ENCODE results near the gene CATSPER1. TPM values are rescaled to one million over a fixed set of nuclear protein-coding genes. Genes with fewer than 3 reads are reported as not detected.

The CATSPER1 gene
- total RNA-seq, 1 donor from 2014 or later = not detected

GRCh38 chr11:66008468-66009101, 17.7 kb downstream of the CATSPER1 start:
- H3K9me3 Mint-ChIP-seq (ENCODE audit: unreplicated experiment) = no peaks in the 10 kb centered on the region
- H3K4me3 Mint-ChIP-seq (ENCODE audit: unreplicated experiment) = no peak overlapping the region
- H3K36me3 Mint-ChIP-seq (ENCODE audit: low read depth, unreplicated experiment) = no peaks in the 10 kb centered on the region
- peaks cover 11% of the 10 kb centered on the region for H3K27me3 Mint-ChIP-seq (ENCODE audit: unreplicated experiment)
- no peak for DNase-seq (ENCODE audit: low spot score)
- H3K27ac Mint-ChIP-seq (ENCODE audit: unreplicated experiment) = no peak overlapping the region
- peaks cover 12% of the 10 kb centered on the region for H3K4me1 Mint-ChIP-seq (ENCODE audit: unreplicated experiment)
- no peak for TF ChIP-seq CTCF (IDR thresholded peaks at IDR 0.05; ENCODE audit: unreplicated experiment)

DNA sequence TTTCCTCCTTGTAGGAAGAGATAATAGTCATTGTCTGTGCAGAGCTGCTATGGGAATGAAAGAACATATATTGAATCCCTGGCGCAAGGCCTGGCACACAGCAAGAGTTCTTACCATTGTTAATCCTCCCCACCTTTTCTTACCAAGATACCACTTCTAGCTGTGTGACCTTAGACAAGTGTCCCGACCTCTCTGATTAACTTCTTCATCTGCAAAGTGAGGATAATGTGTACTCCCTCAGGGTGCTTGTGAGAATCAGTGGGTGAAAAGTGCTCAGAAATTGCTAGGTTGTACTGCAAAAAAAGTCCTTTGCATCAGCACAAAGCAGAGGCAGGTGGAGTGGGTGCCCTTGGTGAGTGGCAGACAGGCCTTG, 18.2 kb downstream of the CATSPER1 start:
- DNase-seq (ENCODE audit: low spot score) = no peak
- no peak overlapping the region for H3K27ac Mint-ChIP-seq (ENCODE audit: unreplicated experiment)
- TF ChIP-seq CTCF (IDR thresholded peaks at IDR 0.05; ENCODE audit: unreplicated experiment) = no peak
- peaks cover 15% of the 10 kb centered on the region for H3K27me3 Mint-ChIP-seq (ENCODE audit: unreplicated experiment)
- H3K4me1 Mint-ChIP-seq (ENCODE audit: unreplicated experiment) = peaks cover 17% of the 10 kb centered on the region
- H3K36me3 Mint-ChIP-seq (ENCODE audit: low read depth, unreplicated experiment) = no peaks in the 10 kb centered on the region
- H3K9me3 Mint-ChIP-seq (ENCODE audit: unreplicated experiment) = no peaks in the 10 kb centered on the region
- H3K4me3 Mint-ChIP-seq (ENCODE audit: unreplicated experiment) = no peak overlapping the region

DNA sequence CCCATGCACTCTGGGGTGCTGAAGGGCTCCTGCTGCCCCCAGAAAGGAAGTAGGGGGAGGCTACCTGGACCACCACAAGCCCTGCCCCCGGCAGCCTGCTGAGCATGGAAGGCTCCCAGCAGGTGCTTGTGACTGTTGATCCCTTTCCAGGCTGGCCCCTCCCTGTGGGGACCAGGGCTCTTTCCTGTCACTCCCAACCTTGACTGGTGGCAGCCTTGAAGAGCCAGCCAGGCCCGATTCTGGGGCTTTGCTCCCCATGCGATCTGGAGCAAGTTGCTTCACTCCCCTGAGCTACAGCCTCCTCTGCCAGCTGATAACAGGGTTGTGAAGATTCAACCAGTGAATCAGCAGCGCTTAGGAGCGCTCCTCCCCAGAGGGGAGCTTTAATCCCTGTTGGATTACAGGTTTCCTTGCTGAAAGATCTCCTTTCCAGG, 19.1 kb downstream of the CATSPER1 start:
- Mint-ChIP-seq H3K4me3 (ENCODE audit: unreplicated experiment) (no peak overlapping the region), H3K27me3 (ENCODE audit: unreplicated experiment) (peaks cover 15% of the 10 kb centered on the region), H3K9me3 (ENCODE audit: unreplicated experiment) (no peaks in the 10 kb centered on the region), H3K27ac (ENCODE audit: unreplicated experiment) (no peak overlapping the region), H3K36me3 (ENCODE audit: low read depth, unreplicated experiment) (no peaks in the 10 kb centered on the region), H3K4me1 (ENCODE audit: unreplicated experiment) (peaks cover 21% of the 10 kb centered on the region)
- no peak for TF ChIP-seq CTCF (IDR thresholded peaks at IDR 0.05; ENCODE audit: unreplicated experiment)
- DNase-seq (ENCODE audit: low spot score) = no peak

DNA sequence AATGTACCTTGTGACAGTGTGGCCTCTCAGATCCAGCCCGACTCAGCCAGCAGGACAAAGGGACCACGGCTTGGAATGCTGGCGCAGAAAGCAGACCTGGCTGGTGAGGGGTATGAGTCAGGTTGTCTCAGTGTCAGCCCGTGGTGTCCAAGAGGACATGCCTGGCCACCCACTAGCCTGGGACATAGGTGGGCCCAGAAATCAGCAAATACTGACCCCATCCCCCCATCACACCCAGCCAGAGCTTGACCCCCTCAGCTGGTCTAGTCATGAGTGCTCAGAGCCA, 19.4 kb downstream of the CATSPER1 start:
- peaks cover 18% of the 10 kb centered on the region for H3K27me3 Mint-ChIP-seq (ENCODE audit: unreplicated experiment)
- no peaks in the 10 kb centered on the region for H3K36me3 Mint-ChIP-seq (ENCODE audit: low read depth, unreplicated experiment)
- no peak for DNase-seq (ENCODE audit: low spot score)
- no peak overlapping the region for H3K4me3 Mint-ChIP-seq (ENCODE audit: unreplicated experiment)
- H3K27ac Mint-ChIP-seq (ENCODE audit: unreplicated experiment) = no peak overlapping the region
- no peaks in the 10 kb centered on the region for H3K9me3 Mint-ChIP-seq (ENCODE audit: unreplicated experiment)
- H3K4me1 Mint-ChIP-seq (ENCODE audit: unreplicated experiment) = peaks cover 23% of the 10 kb centered on the region
- no peak for TF ChIP-seq CTCF (IDR thresholded peaks at IDR 0.05; ENCODE audit: unreplicated experiment)

DNA sequence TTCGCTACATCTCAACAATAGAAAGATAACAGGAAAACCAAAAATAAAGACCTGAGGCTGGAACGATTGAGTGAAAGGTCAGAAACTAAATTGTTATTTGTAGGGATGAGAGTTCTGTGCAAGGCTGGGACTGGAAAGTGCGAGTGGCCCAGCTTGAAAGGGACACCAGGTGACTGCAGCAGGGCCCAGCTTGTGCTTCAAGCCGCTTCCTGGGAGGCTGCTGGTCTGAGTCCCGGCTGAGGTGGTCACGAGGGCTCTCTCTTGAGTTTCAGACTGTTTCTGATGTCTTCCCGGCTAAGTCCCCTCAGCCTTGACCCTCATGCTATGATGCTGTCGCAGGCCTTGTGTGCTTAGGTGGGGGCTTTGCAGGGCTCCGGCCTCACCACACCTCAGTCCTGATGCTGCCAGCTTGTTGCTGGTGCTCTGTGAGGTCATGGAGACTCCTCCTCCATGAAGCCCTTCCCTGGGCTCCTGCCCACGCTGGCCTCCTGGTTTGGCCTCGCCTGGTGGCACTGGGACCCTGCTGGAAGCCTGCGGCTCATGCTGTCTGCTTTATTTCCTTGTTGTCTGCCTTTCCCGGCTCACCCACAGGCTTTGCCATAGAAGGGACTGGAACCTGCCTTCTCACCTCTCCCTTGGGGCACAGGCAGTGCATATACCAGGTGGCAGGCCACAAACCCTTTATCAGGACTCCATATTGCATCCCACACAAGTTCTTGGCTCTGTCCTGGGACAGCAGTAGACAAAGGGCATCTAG, 20.0 kb downstream of the CATSPER1 start:
- Mint-ChIP-seq H3K9me3 (ENCODE audit: unreplicated experiment) (no peaks in the 10 kb centered on the region), H3K27ac (ENCODE audit: unreplicated experiment) (no peak overlapping the region), H3K27me3 (ENCODE audit: unreplicated experiment) (peaks cover 23% of the 10 kb centered on the region), H3K4me1 (ENCODE audit: unreplicated experiment) (peaks cover 28% of the 10 kb centered on the region), H3K4me3 (ENCODE audit: unreplicated experiment) (no peak overlapping the region), H3K36me3 (ENCODE audit: low read depth, unreplicated experiment) (no peaks in the 10 kb centered on the region)
- TF ChIP-seq CTCF (IDR thresholded peaks at IDR 0.05; ENCODE audit: unreplicated experiment) = no peak
- DNase-seq (ENCODE audit: low spot score) = no peak
